HG03520 (cell line): ENCODE data around the gene OR4D6.
"Not testable (repeated sequence)": the region's sequence is repeated elsewhere in the genome, so short reads cannot be mapped to it uniquely, and the experiment has no call there.

Source experiments
- ATAC-seq: cut with Tn5 transposase; IDR thresholded peaks from one replicate; pipeline ENCODE4 v1.9.1; 2021; ENCODE audit warnings: mild to moderate bottlenecking, moderate library complexity; ENCODE audit not compliant: unreplicated experiment

OR4D6 gene

GRCh38 chr11:59456661-59457060 lies at the start of gene OR4D6:
TSS of gene OR4D6 (plus strand) at chr11:59456961. CDS start at chr11:59456961, 0 bp downstream.
- no peak for ATAC-seq

- ATAC-seq = no peak
Measured at GRCh38 chr11:59413646-59414045, 43.1 kb upstream of the OR4D6 start.

- ATAC-seq = no peak
Measured at GRCh38 chr11:59415111-59415510, 41.6 kb upstream of the OR4D6 start.

GRCh38 chr11:59416613-59417012 lies 40.1 kb upstream of the OR4D6 start:
- ATAC-seq = no peak

- ATAC-seq = no peak
Measured at GRCh38 chr11:59417023-59417422, 39.7 kb upstream of the OR4D6 start.

GRCh38 chr11:59418156-59418555 lies 38.6 kb upstream of the OR4D6 start:
- no peak for ATAC-seq

GRCh38 chr11:59423835-59424234 lies 32.9 kb upstream of the OR4D6 start:
- no peak for ATAC-seq

- ATAC-seq = no peak
Measured at GRCh38 chr11:59425131-59425530, 31.6 kb upstream of the OR4D6 start.

GRCh38 chr11:59426361-59427067 lies 30.2 kb upstream of the OR4D6 start, which contains the start of gene OR5A2:
TSS of gene OR5A2 (minus strand) at chr11:59426413. CDS start at chr11:59422953, 3,460 bp downstream.
- no peak for ATAC-seq

GRCh38 chr11:59427068-59427382 lies 29.7 kb upstream of the OR4D6 start:
- ATAC-seq = no peak

- ATAC-seq = peak; percentile 81
Measured at GRCh38 chr11:59429924-59430516, 26.7 kb upstream of the OR4D6 start.

- ATAC-seq = no peak
Measured at GRCh38 chr11:59436169-59436568, 20.6 kb upstream of the OR4D6 start, which contains the start of gene OR5A1. TSS of gene OR5A1 (plus strand) at chr11:59436469. CDS start at chr11:59443169, 6,700 bp downstream.

GRCh38 chr11:59437770-59438169 lies 19.0 kb upstream of the OR4D6 start:
- ATAC-seq = no peak

GRCh38 chr11:59445624-59446023 lies 11.1 kb upstream of the OR4D6 start:
- ATAC-seq = not testable (repeated sequence)

GRCh38 chr11:59448484-59448883 lies 8.3 kb upstream of the OR4D6 start:
- ATAC-seq = no peak

- no peak for ATAC-seq
Measured at GRCh38 chr11:59459916-59460315, 3.2 kb downstream of the OR4D6 start.

- ATAC-seq = no peak
Measured at GRCh38 chr11:59463190-59463641, 6.5 kb downstream of the OR4D6 start.

GRCh38 chr11:59473015-59473414 lies 16.3 kb downstream of the OR4D6 start, which contains the start of gene OR4D10:
TSS of gene OR4D10 (plus strand) at chr11:59473315. CDS start at chr11:59477430, 4,115 bp downstream.
- no peak for ATAC-seq

- no peak for ATAC-seq
Measured at GRCh38 chr11:59475176-59475575, 18.4 kb downstream of the OR4D6 start.

GRCh38 chr11:59479906-59480305 lies 23.1 kb downstream of the OR4D6 start:
- no peak for ATAC-seq

GRCh38 chr11:59480359-59480758 lies 23.6 kb downstream of the OR4D6 start:
- no peak for ATAC-seq

GRCh38 chr11:59501931-59502330 lies 45.2 kb downstream of the OR4D6 start:
- ATAC-seq = no peak
